Hypothalamus (tissue), 51 donors: ENCODE results near the gene RIPOR1.

Experiments used
- DNase-seq, 51 donors: peaks; one replicate each; lab custom pipeline; 2025; lab: John Stamatoyannopoulos, UW

RIPOR1 gene

GRCh38 chr16:67549936-67550335 is 21.3 kb downstream of the RIPOR1 start:
- no peak for DNase-seq

- DNase-seq = no peak
Measured at GRCh38 chr16:67551091-67551490, 22.5 kb downstream of the RIPOR1 start.

GRCh38 chr16:67551972-67552371 is 23.3 kb downstream of the RIPOR1 start:
- no peak for DNase-seq

GRCh38 chr16:67552476-67552875 is 23.8 kb downstream of the RIPOR1 start:
- no peak for DNase-seq

GRCh38 chr16:67555795-67556212 is 27.2 kb downstream of the RIPOR1 start:
- no peak for DNase-seq

- DNase-seq = no peak
Measured at GRCh38 chr16:67558859-67559258, 30.2 kb downstream of the RIPOR1 start.

- no peak for DNase-seq
Measured at GRCh38 chr16:67560827-67561342, 32.3 kb downstream of the RIPOR1 start.

GRCh38 chr16:67561501-67561823 is 32.8 kb downstream of the RIPOR1 start:
- no peak for DNase-seq

GRCh38 chr16:67561824-67562525 is 33.3 kb downstream of the RIPOR1 start:
- peak; percentile 72 to 98 (median 94) for DNase-seq

- DNase-seq = peak in 48 of 51 donors; percentile 57 to 95 (median 82)
Measured at GRCh38 chr16:67562526-67562917, 33.9 kb downstream of the RIPOR1 start, which contains the start of gene CTCF. TSS of gene CTCF (plus strand) at chr16:67562526. CDS start at chr16:67610833, 48,307 bp downstream.

- DNase-seq = peak in 36 of 51 donors; percentile 34 to 83 (median 62)
Measured at GRCh38 chr16:67562918-67563707, 34.5 kb downstream of the RIPOR1 start.

GRCh38 chr16:67563708-67564468 is 35.3 kb downstream of the RIPOR1 start:
- DNase-seq = peak in 2 of 51 donors; percentile 6 to 15

GRCh38 chr16:67565470-67566100 is 37.0 kb downstream of the RIPOR1 start:
- DNase-seq = no peak

GRCh38 chr16:67571464-67571863 is 42.8 kb downstream of the RIPOR1 start:
- DNase-seq = no peak

- no peak for DNase-seq
Measured at GRCh38 chr16:67571981-67572431, 43.4 kb downstream of the RIPOR1 start.

GRCh38 chr16:67579686-67580085 is 51.1 kb downstream of the RIPOR1 start:
- DNase-seq = no peak

- DNase-seq = no peak
Measured at GRCh38 chr16:67580202-67580601, 51.6 kb downstream of the RIPOR1 start.

- DNase-seq = no peak
Measured at GRCh38 chr16:67593288-67593687, 64.7 kb downstream of the RIPOR1 start.

- no peak for DNase-seq
Measured at GRCh38 chr16:67593701-67594100, 65.1 kb downstream of the RIPOR1 start.

GRCh38 chr16:67594256-67594915 is 65.8 kb downstream of the RIPOR1 start:
- no peak for DNase-seq
